GM12878 (cell line): ENCODE results near the gene REEP3. TPM values are rescaled to one million over a fixed set of nuclear protein-coding genes. Genes with fewer than 3 reads are reported as not detected.

Source experiments
- ATAC-seq: fragments of 200-7000 bp; cut with Tn5 transposase; 3 replicates; pipeline ENCODE4 v1.9.1; 2020; ENCODE audit warnings: mild to moderate bottlenecking, moderate library complexity
- BruUV-seq: library from RNA; stranded (reverse); fragments of 400-500 nt; replicated peaks from 2 replicates; lab custom pipeline; 2021; lab: Mats Ljungman, UMichigan
- CTCF ChIA-PET: fragments of 300-600 bp; sonication (Branson Sonifier 250); formaldehyde crosslinking; extraction: SDS; loops from one replicate; lab custom pipeline; 2021; ENCODE audit warnings: inconsistent platforms; lab: Yijun Ruan, JAX
- POLR2A ChIA-PET: fragments of 350-600 bp; formaldehyde crosslinking; extraction: SDS; loops from one replicate; lab custom pipeline; 2021; ENCODE audit warnings: inconsistent platforms; lab: Charles Lee
- RAD21 ChIA-PET: fragments of 300-600 bp; sonication (Branson Sonifier 250); formaldehyde crosslinking; loops from one replicate; lab custom pipeline; 2023; ENCODE audit warnings: antibody characterized with exemption; ENCODE audit not compliant: unreplicated experiment; lab: Charles Lee
- SMC1A ChIA-PET: fragments of 300-600 bp; sonication (Branson Sonifier 250); formaldehyde crosslinking; loops from one replicate; lab custom pipeline; 2023; ENCODE audit not compliant: unreplicated experiment, uncharacterized antibody; lab: Charles Lee
- DNase-seq: peaks from one replicate; pipeline ENCODE4 v3.0.0-alpha.2; 2011; ENCODE audit warnings: low read depth, low spot score
- FAIRE-seq: peaks from 3 replicates; lab custom pipeline; 2011; peaks lifted over from hg19 to GRCh38; lab: Jason Lieb, UNC
- H2AFZ ChIP-seq: 2 replicates; pipeline ENCODE4 v1.6.0; 2011; ENCODE audit warnings: low read depth, low read length, control low read depth; ENCODE audit not compliant: control insufficient read depth
- H3K27ac ChIP-seq: 2 replicates; pipeline ENCODE4 v1.5.1; 2011; ENCODE audit warnings: control low read depth; ENCODE audit not compliant: control insufficient read depth, insufficient read depth
- H3K27me3 ChIP-seq, 2 experiments: replicated peaks in 1 of 2; 2 replicates each; pipeline versions ENCODE4 v1.6.0 to v1.6.1; 2011; ENCODE audit warnings: low read length in 1 of 2; ENCODE audit not compliant: control insufficient read depth in 2 of 2, insufficient read depth in 2 of 2
- H3K36me3 ChIP-seq, 2 experiments: 2 replicates each; pipeline ENCODE4 v1.5.1; 2011; ENCODE audit warnings: low read length in 1 of 2; ENCODE audit not compliant: control insufficient read depth in 2 of 2, insufficient read depth in 2 of 2
- H3K4me1 ChIP-seq: 2 replicates; pipeline ENCODE4 v1.6.1; 2011; ENCODE audit warnings: mild to moderate bottlenecking, low read length, moderate library complexity, mixed read lengths; ENCODE audit not compliant: control insufficient read depth, insufficient read depth
- H3K4me2 ChIP-seq: 2 replicates; pipeline ENCODE4 v1.6.0; 2011; ENCODE audit warnings: control low read depth; ENCODE audit not compliant: control insufficient read depth, insufficient read depth
- H3K4me3 ChIP-seq: fragments of 200-600 bp; sonication (generic); 2 replicates; pipeline ENCODE4 v1.5.1; 2016
- H3K79me2 ChIP-seq: 2 replicates; pipeline ENCODE4 v1.6.0; 2011; ENCODE audit warnings: low read length; ENCODE audit not compliant: control insufficient read depth, insufficient read depth
- H3K9ac ChIP-seq: 2 replicates; pipeline ENCODE4 v1.8.0; 2011; ENCODE audit warnings: low read length, control low read depth, mixed read lengths; ENCODE audit not compliant: control insufficient read depth, insufficient read depth
- H3K9me3 ChIP-seq: replicated peaks from 3 replicates; pipeline ENCODE4 v1.5.1; 2011; ENCODE audit warnings: mild to moderate bottlenecking, low read length; ENCODE audit not compliant: control insufficient read depth, insufficient read depth
- H4K20me1 ChIP-seq: 2 replicates; pipeline ENCODE4 v1.6.0; 2011; ENCODE audit not compliant: control insufficient read depth, insufficient read depth
- FOS ChIP-seq: IDR thresholded peaks from 3 replicates; pipeline ENCODE4 v1.6.1; 2011; ENCODE audit warnings: borderline replicate concordance; ENCODE audit not compliant: insufficient read length; ENCODE audit errors: extremely low read depth
- JUNB ChIP-seq: IDR thresholded peaks from 2 replicates; pipeline ENCODE4 v1.6.1; 2016; ENCODE audit warnings: antibody characterized with exemption, mild to moderate bottlenecking
- RELB ChIP-seq: fragments of 450-650 bp; IDR thresholded peaks from 2 replicates; pipeline ENCODE4 v1.6.1; 2017; ENCODE audit warnings: low read depth, mild to moderate bottlenecking, moderate library complexity
- WGBS: methylation state at CpG from one replicate; pipeline ENCODE4 v1.1.6; 2016; ENCODE audit warnings: low lambda C conversion rate; ENCODE audit not compliant: insufficient replicate concordance, insufficient coverage; ENCODE audit errors: missing lambda C conversion rate; 5-methylcytosine and 5-hydroxymethylcytosine counted together
- in situ Hi-C: fragments of 300-500 bp; cut with MboI; formaldehyde crosslinking; loops from 9 replicates; pipeline ENCODE4 v1.14.3; 2018; ENCODE audit warnings: mixed read lengths
- intact Hi-C: fragments of 100-400 bp; cut with micrococcal nuclease; formaldehyde crosslinking; loops from one replicate; pipeline ENCODE4 v1.14.2; 2022; ENCODE audit not compliant: unreplicated experiment
- polyA plus RNA-seq, 11 experiments: library from polyadenylated mRNA; depleted of rRNA in 4 of 11; unstranded in 6 of 11; stranded (reverse) in 5 of 11; fragments of >200 nt; fragmentation: Nextera tagmentation in 4 of 11; fragmentation: Illumina TruSeq in 1 of 11; extraction: Ambion mirVana in 4 of 11; extraction: Trizol in 1 of 11; gene quantifications; 1 replicate in 1 of 11; 2 replicates in 10 of 11; pipeline versions ENCODE4 v1.2.1 to v1.2.3, GENCODE V29; 2011 to 2016; ENCODE audit warnings: inconsistent platforms in 2 of 11, missing spikeins in 2 of 11, low read depth in 1 of 11
- total RNA-seq, 4 experiments: library from RNA; depleted of rRNA in 3 of 4; stranded (reverse); fragments of >200 nt in 3 of 4; fragmentation: Illumina TruSeq in 1 of 4; extraction: Trizol in 1 of 4; gene quantifications; 2 replicates each; pipeline versions ENCODE4 v1.2.1 to v1.2.3, GENCODE V29; 2013 to 2021

REEP3 gene
- total and polyA plus RNA-seq, 10 of the 15 experiments (the other 5 are each of a cell fraction or from before 2014, with no cell fraction given) = 4.9 to 25.9 (median 16.2) TPM

DNA sequence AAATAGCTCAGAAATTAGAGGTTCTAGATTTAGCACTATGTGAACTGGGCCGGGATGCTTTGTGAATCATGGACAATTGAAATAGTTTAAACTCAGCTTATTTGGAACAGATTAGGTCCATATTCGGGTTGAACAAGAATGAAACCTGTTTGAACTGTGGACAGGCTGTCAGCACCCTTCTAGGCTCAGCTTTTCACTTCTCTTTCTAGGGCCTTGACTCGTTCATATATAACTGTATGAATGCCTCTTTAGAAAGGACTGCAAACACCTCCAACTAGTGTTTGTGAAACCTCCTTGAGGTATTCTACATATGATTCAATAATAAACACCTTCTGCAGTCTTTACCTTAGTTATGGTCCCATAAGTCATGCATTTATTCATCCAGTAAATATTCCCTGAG lies 115.6 kb downstream of the REEP3 start:
- Histone ChIP-seq H3K4me2 (no peak overlapping the region), H3K27me3 (no peaks in the 10 kb centered on the region), H3K9me3 (no peaks in the 10 kb centered on the region), H3K36me3 (no peaks in the 10 kb centered on the region), H3K4me3 (no peak overlapping the region), H3K4me1 (no peaks in the 10 kb centered on the region; the same call in 1 of the 2 replicates), H3K79me2 (no peaks in the 10 kb centered on the region), H3K27ac (no peak overlapping the region), H2AFZ (no peak overlapping the region), H4K20me1 (no peaks in the 10 kb centered on the region), H3K9ac (no peak overlapping the region)
- in situ Hi-C loops (no loop called here), intact Hi-C loops (no loop called here)
- no peak for DNase-seq
- WGBS = 0% methylated on average over 3 of the region's 3 CpGs
- SMC1A ChIA-PET = interaction anchor here (0.6 to 2.2 kb wide), 5 partner anchors 50 to 470 kb away, joined by 3 to 12 read pairs (median 3); no protein-coding TSS in a partner anchor
- BruUV-seq = no TSS peak
- CTCF ChIA-PET = interaction anchor here (1.0 to 3.0 kb wide), 3 partner anchors 82 to 470 kb away, joined by 4 to 16 read pairs (median 12); no protein-coding TSS in a partner anchor
- FAIRE-seq = peak; percentile 85
- ATAC-seq = peak; percentile 86
- RAD21 ChIA-PET = interaction anchor here (0.6 to 1.6 kb wide), 8 partner anchors 9 to 470 kb away, joined by 3 to 8 read pairs (median 3); no protein-coding TSS in a partner anchor
- peak; percentile 7; the same call in 1 of the 2 replicates for TF ChIP-seq JUNB
- no peak for TF ChIP-seq FOS
- POLR2A ChIA-PET = interaction anchor here (0.6 kb wide), 1 partner anchor 425 kb away, joined by 3 read pairs; no protein-coding TSS in a partner anchor

DNA sequence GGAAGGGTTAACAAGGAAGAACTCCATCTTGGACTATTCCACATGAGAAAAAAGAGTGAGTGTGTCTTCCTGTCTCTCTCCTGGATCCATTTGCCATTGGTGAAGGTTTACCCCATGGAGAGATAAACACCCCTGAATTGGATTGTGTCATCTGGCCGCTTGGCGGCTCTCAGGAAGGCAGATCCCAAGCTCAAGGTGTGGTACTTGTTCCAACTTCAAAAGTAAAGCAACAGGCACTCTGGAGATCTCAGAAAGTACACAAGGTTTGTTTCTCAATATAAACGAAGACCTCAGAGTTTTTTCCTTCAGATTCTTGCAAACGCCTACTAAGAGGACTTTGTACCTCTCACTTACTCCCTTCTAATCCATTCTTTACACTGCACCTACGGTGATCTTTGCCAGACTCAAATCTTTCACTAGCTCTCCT lies 116.7 kb downstream of the REEP3 start:
- 70% methylated on average over 5 of the region's 5 CpGs for whole genome bisulfite sequencing
- RAD21 ChIA-PET = interaction anchor here (1.6 kb wide), 2 partner anchors 82 to 471 kb away, joined by 4 to 8 read pairs; no protein-coding TSS in a partner anchor
- POLR2A ChIA-PET = no interaction called here
- CTCF ChIA-PET = interaction anchor here (1.3 to 3.0 kb wide), 3 partner anchors 10 to 471 kb away, joined by 3 to 16 read pairs (median 12); no protein-coding TSS in a partner anchor
- Histone ChIP-seq H3K9me3 (no peaks in the 10 kb centered on the region), H3K4me3 (no peak overlapping the region), H3K4me2 (no peak overlapping the region), H3K36me3 (no peaks in the 10 kb centered on the region), H3K9ac (no peak overlapping the region), H3K27ac (no peak overlapping the region), H3K79me2 (no peaks in the 10 kb centered on the region), H2AFZ (no peak overlapping the region), H4K20me1 (no peaks in the 10 kb centered on the region), H3K4me1 (no peaks in the 10 kb centered on the region; the same call in 1 of the 2 replicates), H3K27me3 (no peaks in the 10 kb centered on the region)
- intact Hi-C loops (no loop called here), in situ Hi-C loops (no loop called here)
- no TSS peak for BruUV-seq
- FAIRE-seq (no peak), DNase-seq (no peak), ATAC-seq (no peak)
- TF ChIP-seq RELB = no peak
- SMC1A ChIA-PET = interaction anchor here (0.7 to 2.2 kb wide), 4 partner anchors 78 to 471 kb away, joined by 3 to 12 read pairs (median 9); no protein-coding TSS in a partner anchor
